Measurements from ENCODE around the gene SH3BP5L.
"Not testable (repeated sequence)": the region's sequence is repeated elsewhere in the genome, so short reads cannot be mapped to it uniquely, and the experiment has no call there.

Gene SH3BP5L

GRCh38 chr1:248850536-248851251 lies 25.0 kb upstream of the SH3BP5L start:
- no peak for DNase-seq (ENCODE audit: low read depth in 2 of 2)

- DNase-seq (ENCODE audit: low read depth in 2 of 2): no peak
These were observed 24.4 kb upstream of the SH3BP5L start for GRCh38 chr1:248850124-248850523.

GRCh38 chr1:248849637-248850036 lies 23.9 kb upstream of the SH3BP5L start:
- DNase-seq (ENCODE audit: low read depth in 2 of 2): no peak

GRCh38 chr1:248849152-248849551 lies 23.4 kb upstream of the SH3BP5L start:
- no peak for DNase-seq (ENCODE audit: low read depth in 2 of 2)

GRCh38 chr1:248848602-248849001 lies 22.9 kb upstream of the SH3BP5L start:
- DNase-seq (ENCODE audit: low read depth in 2 of 2): no peak

GRCh38 chr1:248847956-248848561 lies 22.3 kb upstream of the SH3BP5L start:
- DNase-seq (ENCODE audit: low read depth in 2 of 2): no peak

- DNase-seq (ENCODE audit: low read depth in 2 of 2): no peak
These were observed 21.7 kb upstream of the SH3BP5L start for GRCh38 chr1:248847181-248847955.

GRCh38 chr1:248844526-248844925 lies 18.8 kb upstream of the SH3BP5L start:
- DNase-seq (ENCODE audit: low read depth in 2 of 2): no peak

GRCh38 chr1:248843687-248844086 lies 18.0 kb upstream of the SH3BP5L start:
- DNase-seq (ENCODE audit: low read depth in 2 of 2): no peak

- no peak for DNase-seq (ENCODE audit: low read depth in 2 of 2)
These were observed 17.1 kb upstream of the SH3BP5L start for GRCh38 chr1:248842781-248843331.

- peak in 1 of 2 experiments; percentile 26 for DNase-seq (ENCODE audit: low read depth in 2 of 2)
These were observed 16.1 kb upstream of the SH3BP5L start for GRCh38 chr1:248841702-248842395.

- no peak for DNase-seq (ENCODE audit: low read depth in 2 of 2)
These were observed 15.2 kb upstream of the SH3BP5L start for GRCh38 chr1:248840946-248841345.

- no peak for DNase-seq (ENCODE audit: low read depth in 2 of 2)
These were observed 13.4 kb upstream of the SH3BP5L start for GRCh38 chr1:248839168-248839555.

- peak in 1 of 2 experiments; percentile 37 for DNase-seq (ENCODE audit: low read depth in 2 of 2)
These were observed 12.8 kb upstream of the SH3BP5L start for GRCh38 chr1:248838357-248839167.

- peak; percentile 92 for DNase-seq (ENCODE audit: low read depth in 2 of 2)
These were observed 12.2 kb upstream of the SH3BP5L start, which contains the start of gene ZNF672 for GRCh38 chr1:248837781-248838356. Gene ZNF672, plus strand, starts transcription at chr1:248838224. Its CDS starts 9,051 bp downstream, at chr1:248847275.

GRCh38 chr1:248837045-248837780 lies 11.5 kb upstream of the SH3BP5L start:
- DNase-seq (ENCODE audit: low read depth in 2 of 2): no peak

- DNase-seq (ENCODE audit: low read depth in 2 of 2): no peak
These were observed 8.7 kb upstream of the SH3BP5L start for GRCh38 chr1:248834343-248834940.

GRCh38 chr1:248831842-248832241 lies 6.1 kb upstream of the SH3BP5L start:
- DNase-seq (ENCODE audit: low read depth in 2 of 2): no peak

GRCh38 chr1:248830718-248831017 lies 5.0 kb upstream of the SH3BP5L start:
- DNase-seq (ENCODE audit: low read depth in 2 of 2): not testable (repeated sequence)

- DNase-seq (ENCODE audit: low read depth in 2 of 2): no peak
These were observed 3.1 kb upstream of the SH3BP5L start for GRCh38 chr1:248828845-248829244.

Measured in fibroblast of skin of left quadriceps (primary cell).